GM12801 (cell line): ENCODE data around the gene NOD2.

Experiments used
- CTCF ChIP-seq: IDR thresholded peaks from one replicate; pipeline ENCODE4 v1.5.1; 2011; ENCODE audit warnings: control low read depth; ENCODE audit not compliant: insufficient read length; ENCODE audit errors: extremely low read depth

NOD2 gene

GRCh38 chr16:50688083-50688482 lies 5.3 kb upstream of the NOD2 start:
- no peak for TF ChIP-seq CTCF

- no peak for TF ChIP-seq CTCF
Observed at GRCh38 chr16:50688867-50689266, 4.5 kb upstream of the NOD2 start.

- no peak for TF ChIP-seq CTCF
Observed at GRCh38 chr16:50690177-50690576, 3.2 kb upstream of the NOD2 start.

GRCh38 chr16:50692644-50692998 lies 785 bp upstream of the NOD2 start:
- no peak for TF ChIP-seq CTCF

GRCh38 chr16:50694206-50694605 lies 800 bp downstream of the NOD2 start:
- TF ChIP-seq CTCF: no peak

- no peak for TF ChIP-seq CTCF
Observed at GRCh38 chr16:50695017-50696000, 1.9 kb downstream of the NOD2 start.

GRCh38 chr16:50696126-50696525 lies 2.7 kb downstream of the NOD2 start:
- TF ChIP-seq CTCF: no peak
